ENCODE data around the gene CCDC154. TPM values are rescaled to one million over a fixed set of nuclear protein-coding genes. Genes with fewer than 3 reads are reported as not detected.

The CCDC154 gene
- total and polyA plus RNA-seq, 8 donors: 0.59 to 7.8 (median 2.1) TPM

DNA sequence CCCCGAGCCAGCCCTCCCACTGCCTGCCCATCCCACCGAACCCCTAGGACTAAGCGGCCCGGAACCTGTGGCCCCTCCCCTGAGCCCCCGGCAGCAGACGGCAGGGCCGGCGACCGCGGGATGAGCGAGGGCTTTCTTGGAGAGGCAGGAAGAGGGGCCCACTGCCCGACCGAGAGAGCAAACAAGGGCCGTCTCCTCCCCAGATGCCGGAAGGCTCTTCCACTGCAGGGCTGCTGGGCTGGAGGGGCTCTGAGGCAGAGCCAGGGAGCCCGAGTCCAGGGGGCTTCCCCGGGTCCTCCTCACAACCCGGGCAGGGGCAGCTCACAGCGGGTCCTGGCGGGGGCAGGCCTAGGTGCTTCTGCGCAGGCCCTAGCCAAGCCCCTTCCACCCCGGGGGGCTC lies 10.6 kb downstream of the CCDC154 start:
- FAIRE-seq (no peak), DNase-seq (peak in 2 of 6 donors; percentile 47 to 64), ATAC-seq (no peak)
- no peaks in the 10 kb centered on the region for H3K9me3 ChIP-seq
- WGBS, 2 donors: 44 to 48% methylated on average over 17 to 22 of the region's 22 CpGs
- H3K4me3 ChIP-seq: no peak overlapping the region
- intact Hi-C loops (cut with DNase I): no loop called here
- no peaks in the 10 kb centered on the region for H3K27me3 ChIP-seq
- no peaks in the 10 kb centered on the region for H3K36me3 ChIP-seq
- TF ChIP-seq, protein P1, sequence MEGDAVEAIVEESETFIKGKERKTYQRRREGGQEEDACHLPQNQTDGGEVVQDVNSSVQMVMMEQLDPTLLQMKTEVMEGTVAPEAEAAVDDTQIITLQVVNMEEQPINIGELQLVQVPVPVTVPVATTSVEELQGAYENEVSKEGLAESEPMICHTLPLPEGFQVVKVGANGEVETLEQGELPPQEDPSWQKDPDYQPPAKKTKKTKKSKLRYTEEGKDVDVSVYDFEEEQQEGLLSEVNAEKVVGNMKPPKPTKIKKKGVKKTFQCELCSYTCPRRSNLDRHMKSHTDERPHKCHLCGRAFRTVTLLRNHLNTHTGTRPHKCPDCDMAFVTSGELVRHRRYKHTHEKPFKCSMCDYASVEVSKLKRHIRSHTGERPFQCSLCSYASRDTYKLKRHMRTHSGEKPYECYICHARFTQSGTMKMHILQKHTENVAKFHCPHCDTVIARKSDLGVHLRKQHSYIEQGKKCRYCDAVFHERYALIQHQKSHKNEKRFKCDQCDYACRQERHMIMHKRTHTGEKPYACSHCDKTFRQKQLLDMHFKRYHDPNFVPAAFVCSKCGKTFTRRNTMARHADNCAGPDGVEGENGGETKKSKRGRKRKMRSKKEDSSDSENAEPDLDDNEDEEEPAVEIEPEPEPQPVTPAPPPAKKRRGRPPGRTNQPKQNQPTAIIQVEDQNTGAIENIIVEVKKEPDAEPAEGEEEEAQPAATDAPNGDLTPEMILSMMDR (IDR thresholded peaks at IDR 0.05): no peak
- no peaks in the 10 kb centered on the region for H3K4me1 ChIP-seq
- no peak overlapping the region for H3K27ac ChIP-seq

DNA sequence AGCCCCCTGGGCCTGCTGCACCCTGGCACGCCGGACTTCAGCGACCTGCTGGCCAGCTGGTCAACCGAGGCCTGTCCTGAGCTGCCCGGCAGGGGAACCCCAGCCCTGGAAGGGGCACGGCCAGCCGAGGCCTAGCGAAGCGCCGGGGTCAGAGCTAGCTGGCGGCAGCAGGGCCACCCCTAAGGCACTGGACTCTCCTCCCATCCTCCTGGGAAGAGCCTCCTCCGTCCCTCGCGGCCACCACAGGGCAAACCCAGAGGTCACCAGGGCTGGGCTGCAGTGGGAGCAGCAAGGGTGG lies 11.1 kb downstream of the CCDC154 start:
- ATAC-seq (no peak), FAIRE-seq (no peak), DNase-seq (peak in 1 of 6 donors; percentile 70)
- no peak overlapping the region for H3K4me3 ChIP-seq
- no peaks in the 10 kb centered on the region for H3K36me3 ChIP-seq
- no peak overlapping the region for H3K27ac ChIP-seq
- intact Hi-C loops (cut with DNase I): no loop called here
- no peaks in the 10 kb centered on the region for H3K4me1 ChIP-seq
- TF ChIP-seq, protein P1 (IDR thresholded peaks at IDR 0.05): no peak
- WGBS, 2 donors: 79 to 82% methylated on average over 12 to 14 of the region's 14 CpGs
- no peaks in the 10 kb centered on the region for H3K9me3 ChIP-seq
- no peaks in the 10 kb centered on the region for H3K27me3 ChIP-seq

DNA sequence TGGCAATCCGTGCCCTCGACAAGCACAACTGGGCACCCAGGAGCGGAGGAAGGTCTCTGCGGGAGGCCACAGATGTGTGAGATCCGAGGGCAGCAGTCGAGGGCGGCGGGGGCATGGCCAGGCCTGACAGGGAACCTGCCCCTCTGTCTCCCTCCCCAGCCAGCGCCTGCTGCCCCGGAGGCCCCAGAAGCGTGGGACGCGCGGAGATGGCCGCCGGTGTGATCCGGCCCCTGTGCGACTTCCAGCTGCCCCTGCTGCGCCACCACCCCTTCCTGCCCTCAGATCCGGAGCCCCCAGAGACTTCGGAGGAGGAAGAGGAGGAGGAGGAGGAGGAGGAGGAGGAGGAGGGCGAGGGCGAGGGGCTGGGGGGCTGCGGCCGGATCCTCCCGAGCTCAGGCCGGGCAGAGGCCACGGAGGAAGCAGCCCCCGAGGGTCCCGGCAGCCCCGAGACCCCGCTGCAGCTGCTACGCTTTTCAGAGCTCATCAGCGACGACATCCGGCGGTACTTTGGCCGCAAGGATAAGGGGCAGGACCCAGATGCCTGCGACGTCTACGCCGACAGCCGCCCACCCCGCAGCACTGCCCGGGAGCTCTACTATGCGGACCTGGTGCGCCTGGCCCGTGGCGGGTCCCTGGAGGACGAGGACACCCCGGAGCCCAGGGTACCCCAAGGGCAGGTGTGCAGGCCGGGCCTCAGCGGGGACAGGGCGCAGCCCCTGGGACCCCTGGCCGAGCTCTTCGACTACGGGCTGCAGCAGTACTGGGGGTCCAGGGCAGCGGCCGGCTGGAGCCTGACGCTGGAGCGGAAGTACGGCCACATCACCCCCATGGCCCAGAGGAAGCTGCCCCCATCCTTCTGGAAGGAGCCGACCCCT lies 11.7 kb downstream of the CCDC154 start:
- peak in 2 of 6 donors; percentile 54 to 72 for DNase-seq
- H3K27me3 ChIP-seq: no peaks in the 10 kb centered on the region
- intact Hi-C loops (cut with DNase I): no loop called here
- FAIRE-seq: no peak
- WGBS, 2 donors: 74 to 86% methylated on average over 47 to 63 of the region's 63 CpGs
- no peaks in the 10 kb centered on the region for H3K9me3 ChIP-seq
- H3K4me3 ChIP-seq: no peak overlapping the region
- H3K27ac ChIP-seq: no peak overlapping the region
- no peak for ATAC-seq
- TF ChIP-seq, protein P1 (IDR thresholded peaks at IDR 0.05): no peak
- no peaks in the 10 kb centered on the region for H3K36me3 ChIP-seq
- no peaks in the 10 kb centered on the region for H3K4me1 ChIP-seq

DNA sequence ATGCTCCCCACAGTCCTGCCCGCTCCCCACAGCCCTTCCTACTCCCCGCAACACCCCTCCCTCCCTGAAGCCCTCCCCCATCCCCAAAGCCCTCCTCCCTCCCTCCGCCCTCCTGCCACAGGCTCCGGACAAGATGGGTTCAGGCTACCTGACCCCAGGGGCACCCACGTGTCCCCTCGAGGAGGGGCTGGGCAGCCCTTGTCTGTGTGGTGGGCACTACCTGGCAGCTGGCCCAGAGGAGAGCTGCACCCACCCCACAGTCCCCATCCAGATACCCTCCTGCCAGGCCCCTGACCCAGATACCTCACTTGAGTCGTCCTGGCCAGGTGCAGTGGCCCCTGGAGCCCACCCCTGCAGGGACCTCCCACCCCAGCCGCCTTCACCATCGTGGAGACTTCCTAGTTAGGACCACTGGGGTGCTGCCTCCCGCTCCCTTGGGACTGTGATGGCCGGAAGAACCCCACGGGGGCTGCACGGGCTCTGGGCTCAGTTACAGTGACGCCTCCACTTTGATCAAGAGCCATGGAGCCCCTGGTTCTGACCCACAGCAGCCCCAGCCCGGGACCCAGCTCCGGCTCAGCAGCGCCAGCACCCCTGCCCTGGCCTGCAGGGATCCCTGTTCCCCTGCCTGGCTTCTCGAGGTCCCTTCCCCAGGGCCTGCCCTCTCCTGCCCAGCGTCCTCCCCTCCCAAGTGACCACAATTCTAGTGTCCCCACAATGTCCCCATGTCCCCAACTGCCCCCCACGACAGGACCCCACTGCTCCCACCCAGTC lies 12.7 kb downstream of the CCDC154 start:
- intact Hi-C loops (cut with DNase I): no loop called here
- FAIRE-seq (no peak), ATAC-seq (no peak), DNase-seq (no peak)
- no peaks in the 10 kb centered on the region for H3K27me3 ChIP-seq
- H3K4me3 ChIP-seq: no peak overlapping the region
- H3K27ac ChIP-seq: no peak overlapping the region
- H3K9me3 ChIP-seq: no peaks in the 10 kb centered on the region
- 66 to 70% methylated on average over 20 of the region's 20 CpGs for WGBS, 2 donors
- H3K36me3 ChIP-seq: no peaks in the 10 kb centered on the region
- H3K4me1 ChIP-seq: no peaks in the 10 kb centered on the region
- TF ChIP-seq, protein P1 (IDR thresholded peaks at IDR 0.05): no peak
